ENCODE results near the gene RSF1.

DNA sequence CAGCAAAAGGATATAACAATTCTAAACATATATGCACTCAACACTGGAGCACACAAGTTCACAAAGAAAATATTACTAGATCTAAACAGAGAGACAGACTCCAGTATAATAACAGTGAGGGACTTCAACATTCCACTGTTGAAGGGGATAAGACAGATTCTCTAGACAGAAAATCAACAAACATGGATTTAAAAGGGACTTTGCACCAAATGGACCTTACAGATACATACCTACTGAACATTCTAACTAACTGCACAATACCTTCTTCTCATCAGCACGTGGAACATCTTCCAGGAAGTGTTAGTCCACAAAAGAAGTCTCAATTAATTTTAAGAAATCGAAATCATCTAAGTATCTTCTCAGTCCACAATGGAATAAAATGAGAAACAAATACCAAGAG is 26.6 kb downstream of the RSF1 start:
- TF ChIP-seq, protein P1, sequence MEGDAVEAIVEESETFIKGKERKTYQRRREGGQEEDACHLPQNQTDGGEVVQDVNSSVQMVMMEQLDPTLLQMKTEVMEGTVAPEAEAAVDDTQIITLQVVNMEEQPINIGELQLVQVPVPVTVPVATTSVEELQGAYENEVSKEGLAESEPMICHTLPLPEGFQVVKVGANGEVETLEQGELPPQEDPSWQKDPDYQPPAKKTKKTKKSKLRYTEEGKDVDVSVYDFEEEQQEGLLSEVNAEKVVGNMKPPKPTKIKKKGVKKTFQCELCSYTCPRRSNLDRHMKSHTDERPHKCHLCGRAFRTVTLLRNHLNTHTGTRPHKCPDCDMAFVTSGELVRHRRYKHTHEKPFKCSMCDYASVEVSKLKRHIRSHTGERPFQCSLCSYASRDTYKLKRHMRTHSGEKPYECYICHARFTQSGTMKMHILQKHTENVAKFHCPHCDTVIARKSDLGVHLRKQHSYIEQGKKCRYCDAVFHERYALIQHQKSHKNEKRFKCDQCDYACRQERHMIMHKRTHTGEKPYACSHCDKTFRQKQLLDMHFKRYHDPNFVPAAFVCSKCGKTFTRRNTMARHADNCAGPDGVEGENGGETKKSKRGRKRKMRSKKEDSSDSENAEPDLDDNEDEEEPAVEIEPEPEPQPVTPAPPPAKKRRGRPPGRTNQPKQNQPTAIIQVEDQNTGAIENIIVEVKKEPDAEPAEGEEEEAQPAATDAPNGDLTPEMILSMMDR (IDR thresholded peaks at IDR 0.05), result no peak
- no peak for TF ChIP-seq POLR2A (IDR thresholded peaks at IDR 0.05)
- no peak for TF ChIP-seq EP300 (IDR thresholded peaks at IDR 0.05)
